Measurements from ENCODE around the gene SDCCAG8. TPM values are rescaled to one million over a fixed set of nuclear protein-coding genes. Genes with fewer than 3 reads are reported as not detected.
"Not testable (repeated sequence)": the region's sequence is repeated elsewhere in the genome, so short reads cannot be mapped to it uniquely, and the experiment has no call there.

Gene SDCCAG8
- 33.5 and 41.0 TPM in 2 replicates for total RNA-seq

DNA sequence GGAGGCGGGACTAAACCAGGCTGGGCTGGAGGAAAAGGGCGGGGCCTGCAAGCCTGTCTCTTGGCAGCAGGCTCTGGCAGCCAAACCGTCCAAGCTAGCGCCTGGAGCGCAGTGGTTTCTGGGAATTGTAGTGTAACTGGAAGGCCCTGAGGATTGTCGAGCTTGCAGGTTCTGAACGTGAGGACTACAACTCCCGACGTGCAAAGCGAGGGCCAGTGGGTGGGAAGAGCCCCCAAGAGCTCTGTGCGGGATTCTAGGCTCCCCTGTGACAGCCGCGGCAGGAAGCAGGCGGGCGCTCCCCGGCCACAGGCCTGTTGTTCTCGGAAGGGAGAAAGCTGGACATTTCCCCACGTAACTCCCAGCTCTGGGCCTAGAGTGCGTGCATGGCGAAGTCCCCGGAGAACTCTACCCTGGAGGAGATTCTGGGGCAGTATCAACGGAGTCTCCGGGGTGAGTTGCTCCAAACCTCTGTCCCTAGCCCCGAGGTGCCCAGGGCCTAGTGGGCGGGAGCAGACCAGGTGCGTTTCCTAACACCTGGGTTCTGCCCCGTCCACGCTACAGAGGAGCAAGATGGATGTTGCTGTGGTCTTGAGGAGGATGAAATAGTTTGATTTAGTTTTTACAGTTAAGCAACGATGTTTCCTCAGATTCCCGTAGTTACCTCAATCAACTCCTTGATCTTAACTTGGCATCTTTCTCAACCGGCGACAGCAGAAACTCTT, at the start of gene SDCCAG8:
SDCCAG8 (plus strand) TSS at position 251 of the 722 bp plus-strand sequence; CDS start at position 384, 133 bp downstream.
- TF ChIP-seq, protein P1, sequence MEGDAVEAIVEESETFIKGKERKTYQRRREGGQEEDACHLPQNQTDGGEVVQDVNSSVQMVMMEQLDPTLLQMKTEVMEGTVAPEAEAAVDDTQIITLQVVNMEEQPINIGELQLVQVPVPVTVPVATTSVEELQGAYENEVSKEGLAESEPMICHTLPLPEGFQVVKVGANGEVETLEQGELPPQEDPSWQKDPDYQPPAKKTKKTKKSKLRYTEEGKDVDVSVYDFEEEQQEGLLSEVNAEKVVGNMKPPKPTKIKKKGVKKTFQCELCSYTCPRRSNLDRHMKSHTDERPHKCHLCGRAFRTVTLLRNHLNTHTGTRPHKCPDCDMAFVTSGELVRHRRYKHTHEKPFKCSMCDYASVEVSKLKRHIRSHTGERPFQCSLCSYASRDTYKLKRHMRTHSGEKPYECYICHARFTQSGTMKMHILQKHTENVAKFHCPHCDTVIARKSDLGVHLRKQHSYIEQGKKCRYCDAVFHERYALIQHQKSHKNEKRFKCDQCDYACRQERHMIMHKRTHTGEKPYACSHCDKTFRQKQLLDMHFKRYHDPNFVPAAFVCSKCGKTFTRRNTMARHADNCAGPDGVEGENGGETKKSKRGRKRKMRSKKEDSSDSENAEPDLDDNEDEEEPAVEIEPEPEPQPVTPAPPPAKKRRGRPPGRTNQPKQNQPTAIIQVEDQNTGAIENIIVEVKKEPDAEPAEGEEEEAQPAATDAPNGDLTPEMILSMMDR (IDR thresholded peaks at IDR 0.05; ENCODE audit: insufficient read depth, low read depth, low read length), result no peak
- DNase-seq (ENCODE audit: low read depth), result peak; percentile 100

DNA sequence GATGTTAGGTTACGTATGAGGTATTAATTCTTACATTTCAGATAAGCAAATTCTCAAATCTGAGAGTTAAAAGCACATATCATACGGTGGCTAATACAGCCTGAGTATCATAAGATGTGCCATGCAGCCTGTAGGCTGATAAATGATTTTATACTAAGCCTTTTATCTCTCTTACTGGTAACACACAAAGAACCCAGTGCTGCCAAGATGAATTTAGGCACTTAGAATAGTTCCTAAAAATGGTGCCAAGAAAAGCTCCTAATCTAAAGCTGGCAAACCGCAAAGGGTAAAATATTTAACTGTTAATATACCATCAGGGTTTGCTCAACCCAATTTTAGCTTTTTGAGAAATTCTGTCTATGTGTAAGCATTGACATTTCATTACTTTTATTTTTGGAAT, 43.9 kb upstream of the SDCCAG8 start:
- DNase-seq (ENCODE audit: low read depth), result peak; percentile 60

More for the DNA sequence above, at the start of gene SDCCAG8:
- peak within 1 kb of the TSS; percentile 85 for H3K4me3 ChIP-seq (ENCODE audit: low read depth, low read length)

DNA sequence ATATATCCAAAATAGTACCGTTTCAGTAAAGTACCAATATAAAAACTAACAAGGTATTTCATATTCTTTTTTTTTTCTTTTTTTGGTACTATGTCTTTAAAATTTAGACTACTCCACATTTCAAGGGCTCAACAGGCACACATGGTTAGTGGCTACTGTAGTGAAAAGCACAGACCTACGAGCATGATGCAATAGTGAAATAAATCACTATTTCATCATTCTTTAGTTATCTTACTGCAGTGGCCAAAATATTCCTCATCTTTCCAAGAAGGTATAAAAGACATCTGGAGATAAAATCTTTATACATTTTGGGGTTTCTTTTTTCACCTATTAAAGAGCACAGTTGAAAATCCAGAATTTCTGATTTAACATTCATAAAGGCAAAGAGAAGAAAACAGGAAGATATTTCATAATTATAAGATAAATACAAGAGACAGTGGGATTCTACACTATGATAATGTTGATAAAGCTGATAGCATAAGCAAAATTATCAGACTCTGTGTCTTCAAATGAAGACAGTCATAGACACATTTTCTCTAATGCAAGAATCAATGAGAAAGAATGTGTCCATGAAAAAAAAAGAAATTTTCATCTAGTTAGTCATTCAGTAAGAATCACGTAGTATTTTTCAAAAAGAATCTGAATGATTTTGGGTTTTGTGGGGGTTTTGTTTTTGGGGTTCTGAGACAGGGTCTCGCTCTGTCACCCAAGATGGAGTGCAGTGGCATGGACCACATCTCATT, 42.6 kb upstream of the SDCCAG8 start:
- no peak overlapping the region for H3K4me3 ChIP-seq (ENCODE audit: low read depth, low read length)
- TF ChIP-seq, protein P1 (IDR thresholded peaks at IDR 0.05; ENCODE audit: insufficient read depth, low read depth, low read length), result no peak
- peak; percentile 89 for DNase-seq (ENCODE audit: low read depth)

More for the DNA sequence above, 43.9 kb upstream of the SDCCAG8 start:
- H3K4me3 ChIP-seq (ENCODE audit: low read depth, low read length), result not testable (repeated sequence)

DNA sequence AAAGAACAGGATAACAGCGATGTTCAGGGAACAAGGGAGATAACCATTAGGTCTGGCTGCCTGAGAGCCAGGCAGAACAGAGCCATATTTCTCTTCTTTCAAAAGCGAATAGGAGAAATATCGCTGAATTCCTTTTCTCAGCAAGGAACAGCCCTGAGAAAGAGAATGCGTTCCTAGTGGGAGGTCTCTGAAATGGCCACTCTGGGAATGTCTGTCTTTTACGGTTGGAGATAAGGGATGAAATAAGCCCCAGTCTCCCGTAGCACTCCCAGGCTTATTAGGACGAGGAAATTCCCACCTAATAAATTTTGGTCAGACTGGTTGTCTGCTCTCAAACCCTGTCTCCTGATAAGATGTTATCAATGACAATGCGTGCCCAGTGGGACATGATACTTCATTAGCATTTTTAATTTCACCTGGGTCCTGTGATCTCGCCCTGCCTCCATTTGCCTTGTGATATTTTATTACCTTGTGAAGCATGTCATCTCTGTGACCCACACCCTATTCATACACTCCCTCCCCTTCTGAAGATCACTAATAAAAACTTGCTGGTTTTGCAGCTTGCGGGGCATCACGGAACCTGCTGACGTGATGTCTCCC, 40.5 kb upstream of the SDCCAG8 start:
- H3K4me3 ChIP-seq (ENCODE audit: low read depth, low read length); DNase-seq (ENCODE audit: low read depth): not testable (repeated sequence)

DNA sequence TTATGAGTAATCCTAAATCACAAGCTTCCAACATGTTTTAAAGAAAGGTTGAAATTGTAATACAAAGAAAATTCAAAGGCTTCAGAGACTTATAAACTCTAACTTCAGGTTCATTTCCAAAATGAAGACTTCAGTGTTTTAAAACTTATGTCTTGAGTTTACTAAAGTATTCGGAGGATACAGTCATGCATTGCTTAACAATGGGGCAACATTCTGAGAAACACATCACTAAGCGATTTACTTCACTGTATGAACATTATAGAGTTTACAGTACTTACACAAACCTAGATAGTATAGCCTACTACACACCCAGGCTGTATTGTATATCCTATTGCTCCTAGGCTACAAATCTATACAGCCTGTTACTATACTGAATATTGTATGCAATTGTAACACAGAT, 39.1 kb upstream of the SDCCAG8 start:
- peak; percentile 23 for DNase-seq (ENCODE audit: low read depth)
- TF ChIP-seq, protein P1 (IDR thresholded peaks at IDR 0.05; ENCODE audit: insufficient read depth, low read depth, low read length), result no peak

DNA sequence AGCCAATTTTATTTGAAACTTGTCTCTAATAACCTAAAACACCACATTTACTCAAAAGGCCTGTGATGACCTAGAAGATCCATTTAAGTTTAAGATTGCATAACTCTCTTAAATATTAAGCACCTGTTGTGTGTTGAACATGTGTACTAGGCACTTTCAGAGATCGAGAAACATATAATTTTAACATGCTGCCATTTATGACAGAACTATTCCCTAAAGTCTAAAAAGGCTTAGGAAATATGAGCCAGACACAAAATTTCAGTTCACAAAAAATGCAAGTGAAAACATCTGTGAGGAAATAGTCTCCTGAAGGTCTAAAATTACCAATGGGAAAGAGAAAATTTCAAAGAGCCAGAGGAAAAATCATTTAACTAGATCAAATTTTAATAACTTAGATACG, 38.5 kb upstream of the SDCCAG8 start:
- TF ChIP-seq, protein P1 (IDR thresholded peaks at IDR 0.05; ENCODE audit: insufficient read depth, low read depth, low read length), result no peak
- DNase-seq (ENCODE audit: low read depth), result no peak
- H3K4me3 ChIP-seq (ENCODE audit: low read depth, low read length), result no peak overlapping the region

More for the DNA sequence above, 39.1 kb upstream of the SDCCAG8 start:
- no peak overlapping the region for H3K4me3 ChIP-seq (ENCODE audit: low read depth, low read length)

DNA sequence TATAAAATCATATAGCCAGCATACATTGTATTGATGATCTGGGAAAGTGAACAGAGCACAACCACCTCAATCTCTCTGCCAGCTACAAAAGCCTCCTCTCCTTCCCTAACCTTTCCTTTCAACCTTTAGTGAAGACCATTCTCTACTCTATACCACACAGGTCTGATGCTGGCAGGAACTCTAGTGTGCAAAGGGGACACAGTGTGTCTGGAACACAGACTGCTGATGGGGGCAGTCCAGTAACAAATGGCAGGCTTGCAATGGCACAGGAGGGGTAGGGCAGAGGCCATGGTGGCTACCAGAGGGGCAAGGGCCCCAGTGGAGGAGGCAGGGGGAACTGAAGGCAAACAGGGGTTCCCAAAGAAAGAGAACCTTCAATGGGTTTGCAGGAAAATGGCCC, 37.8 kb upstream of the SDCCAG8 start:
- DNase-seq (ENCODE audit: low read depth), result no peak
- TF ChIP-seq, protein P1 (IDR thresholded peaks at IDR 0.05; ENCODE audit: insufficient read depth, low read depth, low read length), result no peak

More for the DNA sequence above, 37.8 kb upstream of the SDCCAG8 start:
- H3K4me3 ChIP-seq (ENCODE audit: low read depth, low read length), result no peak overlapping the region
